Right ventricle myocardium inferior (tissue), 1 donor: Measurements from ENCODE around the gene TRAF7. TPM values are rescaled to one million over a fixed set of nuclear protein-coding genes. Genes with fewer than 3 reads are reported as not detected.

Experiments
- ATAC-seq: fragments of 200-7000 bp; cut with Tn5 transposase; one replicate; pipeline ENCODE4 v1.9.1; 2020; ENCODE audit warnings: mild to moderate bottlenecking, moderate library complexity
- DNase-seq: peaks from one replicate; pipeline ENCODE4 v3.0.0; 2021; ENCODE audit errors: missing footprints
- intact Hi-C: fragments of 100-400 bp; cut with DNase I; formaldehyde crosslinking; loops from one replicate; pipeline ENCODE4 v1.11.0; 2022
- total RNA-seq: library from RNA; stranded (reverse); fragmentation: NEBNext Ultra II Directional; extraction: Animal tissue kit (Norgen Biotek cat#: 25700); gene quantifications from one replicate; pipeline ENCODE4 v1.2.1, GENCODE V29; 2021
- donor health status: DM: no; HTN: yes; CAD: no; lungs with severe emphysema.

Gene TRAF7
- total RNA-seq, 1 donor from 2014 or later, result 27.3 TPM

- DNase-seq, result no peak
- intact Hi-C loops, result loop anchor here (5.0 kb wide), 2 partner anchors 50 to 95 kb away; partner anchors contain the start of genes ECI1 and MLST8
- ATAC-seq, result no peak
Observed at GRCh38 chr16:2156849-2157224, 1.3 kb downstream of the TRAF7 start.

DNA sequence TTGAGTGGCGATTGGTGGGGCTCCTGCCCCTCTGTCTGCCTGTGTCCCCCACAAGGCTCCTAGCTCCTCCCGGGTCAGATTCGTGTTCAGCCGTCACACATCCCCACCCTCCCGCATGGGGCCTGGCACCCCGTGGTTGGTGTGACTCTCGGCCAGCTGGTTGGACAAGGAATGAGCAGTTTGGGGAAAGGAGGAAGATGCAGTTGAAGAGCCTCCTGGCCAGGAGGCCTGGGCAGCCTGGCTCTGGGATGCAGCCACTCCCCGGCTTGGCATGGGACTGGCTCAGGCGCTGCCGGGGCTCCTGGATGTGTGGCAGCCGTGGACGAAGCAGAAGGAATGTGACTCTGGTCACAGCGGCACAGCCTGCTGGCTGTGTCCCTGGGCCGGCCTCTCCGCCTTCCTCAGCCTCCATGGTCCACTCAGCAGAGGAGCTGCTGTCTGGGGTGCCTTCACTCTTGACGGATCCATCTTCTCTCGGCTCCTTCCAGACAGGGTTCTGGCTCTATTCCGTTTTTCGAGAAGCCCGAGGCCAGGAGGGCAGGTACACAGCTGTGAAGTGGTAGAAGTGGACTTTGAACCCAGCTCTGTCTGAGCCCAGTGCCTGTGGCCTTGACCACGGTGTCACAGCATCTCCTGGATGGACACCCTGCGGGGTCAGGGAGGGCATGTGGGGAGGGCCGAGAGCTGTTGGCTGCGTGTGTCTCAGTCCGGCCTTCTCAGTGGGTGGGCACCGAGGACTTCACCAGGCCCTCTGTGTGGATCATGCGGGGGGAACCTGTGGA, 2.1 kb downstream of the TRAF7 start:
- DNase-seq, result no peak
- ATAC-seq, result no peak
- intact Hi-C loops, result loop anchor here (5.0 kb wide), 2 partner anchors 50 to 95 kb away; partner anchors contain the start of genes ECI1 and MLST8

- intact Hi-C loops, result loop anchor here (5.0 kb wide), 2 partner anchors 49 to 94 kb away; partner anchors contain the start of genes ECI1 and MLST8
- ATAC-seq, result no peak
- DNase-seq, result no peak
Observed at GRCh38 chr16:2158262-2158638, 2.7 kb downstream of the TRAF7 start.

GRCh38 chr16:2159175-2159838, 3.7 kb downstream of the TRAF7 start:
- DNase-seq (no peak), ATAC-seq (no peak)
- intact Hi-C loops, result loop anchor here (5.0 kb wide), 2 partner anchors 48 to 93 kb away; partner anchors contain the start of genes ECI1 and MLST8

DNA sequence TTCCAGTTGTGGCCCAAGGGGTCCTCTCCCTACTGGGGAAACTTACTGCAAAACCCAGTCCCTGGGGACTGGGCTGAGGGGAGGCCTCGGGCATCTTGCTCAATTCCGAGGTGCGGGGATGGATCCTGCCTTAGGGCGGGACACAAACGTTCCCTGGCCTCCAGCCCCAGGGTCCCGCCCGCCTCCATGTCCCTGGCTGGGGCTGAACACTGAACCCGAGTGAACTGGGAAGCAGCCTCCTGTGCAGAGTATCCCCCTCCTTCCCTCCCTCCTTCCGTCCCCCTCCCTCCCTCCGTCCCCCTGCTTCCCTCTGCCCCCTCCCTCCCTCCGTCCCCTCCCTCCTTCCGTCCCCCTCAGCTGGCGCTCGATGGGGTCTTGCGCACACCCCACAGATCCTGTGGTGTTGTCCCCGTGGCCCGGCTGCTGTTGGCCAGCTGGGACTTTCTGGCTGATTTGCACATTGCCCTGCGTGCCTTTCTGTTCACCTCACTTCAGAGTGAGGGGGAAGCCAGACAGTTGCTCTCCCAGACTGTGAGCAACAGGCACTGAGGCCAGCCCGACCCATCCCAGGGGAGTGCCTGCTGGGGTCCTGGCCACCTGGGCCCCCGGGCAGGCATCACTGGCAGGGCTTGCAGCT, 5.5 kb downstream of the TRAF7 start:
- ATAC-seq (peak; percentile 77), DNase-seq (no peak)
- intact Hi-C loops, result no loop called here

DNA sequence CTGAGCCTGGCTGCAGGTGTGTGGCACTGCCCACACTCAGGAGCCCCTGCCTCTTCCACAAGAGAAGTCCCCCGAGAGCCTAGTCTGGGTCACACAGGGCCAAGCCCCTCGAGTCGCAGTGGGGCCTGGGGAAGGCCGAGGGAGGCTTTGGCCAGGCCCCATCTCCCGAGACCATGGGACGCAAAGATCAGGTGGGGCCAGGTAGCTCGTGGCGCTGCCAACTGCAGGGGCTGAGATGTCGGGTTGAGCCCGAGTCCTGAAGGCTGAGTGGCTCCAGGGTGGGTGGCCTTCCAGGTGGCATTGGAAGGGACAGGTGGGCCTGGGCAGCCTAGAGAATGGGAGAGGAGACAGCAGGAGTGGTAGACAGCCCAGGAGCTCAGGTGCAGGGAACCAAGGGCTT, 6.3 kb downstream of the TRAF7 start:
- ATAC-seq (no peak), DNase-seq (no peak)
- intact Hi-C loops, result no loop called here

- no peak for ATAC-seq
- no peak for DNase-seq
Observed at GRCh38 chr16:2162676-2163118, 7.1 kb downstream of the TRAF7 start.

DNA sequence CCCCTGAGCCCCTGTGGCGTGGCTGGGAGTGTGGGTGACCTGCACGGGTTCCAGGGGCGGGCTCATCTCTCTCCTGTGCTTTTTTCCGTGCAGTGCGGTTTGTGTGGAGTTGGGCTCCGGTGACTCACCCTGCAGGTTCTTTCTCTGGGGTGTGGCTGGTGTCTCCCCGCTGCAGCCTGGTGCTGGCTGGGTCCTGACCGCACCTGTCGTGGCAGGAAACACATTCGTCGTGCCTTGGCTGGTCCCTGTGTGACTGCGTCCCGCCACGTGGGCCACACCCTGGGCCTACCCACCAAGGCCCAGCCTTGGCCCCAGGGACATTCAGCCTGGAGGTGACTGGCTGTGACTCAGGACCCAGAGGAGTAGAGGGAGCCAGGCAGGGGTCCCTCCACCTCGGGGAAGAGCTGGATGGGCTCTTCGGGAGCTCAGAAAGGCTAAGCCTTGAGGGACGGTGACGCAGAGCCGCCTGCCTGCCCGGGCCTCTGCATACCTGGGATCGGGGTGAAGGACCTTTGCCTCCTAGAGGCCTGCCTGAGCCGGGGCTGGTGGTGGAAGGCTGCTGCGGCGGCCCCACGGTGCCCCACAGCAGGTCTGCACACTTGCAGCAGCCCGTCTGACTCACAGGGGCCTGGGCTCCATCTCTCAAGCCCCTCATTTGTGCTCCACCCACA, 7.8 kb downstream of the TRAF7 start:
- intact Hi-C loops, result no loop called here
- no peak for DNase-seq
- ATAC-seq, result no peak

More at GRCh38 chr16:2162676-2163118, 7.1 kb downstream of the TRAF7 start:
- intact Hi-C loops, result no loop called here

GRCh38 chr16:2165861-2166260, 10.3 kb downstream of the TRAF7 start:
- DNase-seq, result no peak
- no peak for ATAC-seq
- intact Hi-C loops, result no loop called here

DNA sequence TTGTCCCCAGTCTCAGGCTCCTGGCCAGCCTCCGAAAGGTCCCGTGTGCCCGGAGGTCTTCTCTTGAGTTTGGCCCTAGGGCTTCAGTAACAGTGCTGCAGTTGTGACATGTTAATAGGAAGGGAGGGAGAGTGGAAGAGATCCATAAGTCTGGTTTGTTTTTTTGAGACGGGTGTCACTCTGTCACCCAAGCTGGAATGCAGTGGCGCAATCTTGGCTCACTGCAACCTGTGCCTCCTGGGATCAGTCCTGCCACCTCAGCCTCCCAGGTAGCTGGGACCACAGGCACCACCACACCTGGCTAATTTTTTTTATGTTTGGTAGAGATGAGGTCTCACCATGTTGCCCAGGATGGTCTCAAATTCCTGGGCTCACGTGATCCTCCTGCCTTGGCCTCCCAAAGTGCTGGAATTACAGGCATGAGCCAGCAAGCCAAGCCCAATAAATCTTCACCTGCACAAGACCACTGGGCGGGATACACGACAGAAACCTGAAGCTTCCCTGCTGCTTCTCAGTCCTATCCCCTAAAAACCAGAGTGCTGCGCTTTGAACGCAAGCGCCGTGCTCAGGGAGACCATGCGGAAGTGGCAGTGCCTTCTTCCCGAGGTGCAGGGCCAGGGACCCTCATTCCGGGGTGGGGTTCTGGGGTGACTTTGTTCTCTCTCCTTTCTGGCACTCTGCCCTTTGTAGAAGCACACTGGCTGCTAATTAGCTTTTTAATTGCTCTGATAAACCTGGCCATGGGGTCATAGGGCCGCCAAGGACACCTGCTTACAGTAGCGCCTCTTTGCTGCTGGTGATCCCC, 10.9 kb downstream of the TRAF7 start:
- ATAC-seq (no peak), DNase-seq (no peak)
- intact Hi-C loops, result no loop called here

- ATAC-seq (no peak), DNase-seq (no peak)
- intact Hi-C loops, result no loop called here
Observed at GRCh38 chr16:2167068-2167638, 11.6 kb downstream of the TRAF7 start.

DNA sequence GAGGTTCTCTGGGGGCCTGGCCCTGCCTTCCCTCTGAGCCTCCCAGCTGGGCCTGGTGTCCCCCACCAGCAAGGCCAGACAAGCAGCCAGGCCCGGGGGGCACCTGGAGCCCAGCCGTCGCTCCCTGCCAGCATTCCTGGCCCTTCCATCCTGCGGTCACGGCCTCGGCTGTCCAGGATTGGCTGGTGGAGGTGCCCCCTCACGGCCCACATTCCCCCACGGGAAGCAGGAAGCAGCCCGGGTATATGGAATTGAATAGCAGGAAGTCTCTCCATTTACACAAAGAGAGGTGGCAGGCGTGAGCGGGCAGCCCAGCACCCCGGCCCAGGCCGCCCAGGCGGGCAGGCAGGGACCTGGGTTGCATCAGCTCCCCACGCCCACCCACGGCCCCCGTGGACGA, 14.5 kb downstream of the TRAF7 start:
- DNase-seq (no peak), ATAC-seq (no peak)
- intact Hi-C loops, result no loop called here

DNA sequence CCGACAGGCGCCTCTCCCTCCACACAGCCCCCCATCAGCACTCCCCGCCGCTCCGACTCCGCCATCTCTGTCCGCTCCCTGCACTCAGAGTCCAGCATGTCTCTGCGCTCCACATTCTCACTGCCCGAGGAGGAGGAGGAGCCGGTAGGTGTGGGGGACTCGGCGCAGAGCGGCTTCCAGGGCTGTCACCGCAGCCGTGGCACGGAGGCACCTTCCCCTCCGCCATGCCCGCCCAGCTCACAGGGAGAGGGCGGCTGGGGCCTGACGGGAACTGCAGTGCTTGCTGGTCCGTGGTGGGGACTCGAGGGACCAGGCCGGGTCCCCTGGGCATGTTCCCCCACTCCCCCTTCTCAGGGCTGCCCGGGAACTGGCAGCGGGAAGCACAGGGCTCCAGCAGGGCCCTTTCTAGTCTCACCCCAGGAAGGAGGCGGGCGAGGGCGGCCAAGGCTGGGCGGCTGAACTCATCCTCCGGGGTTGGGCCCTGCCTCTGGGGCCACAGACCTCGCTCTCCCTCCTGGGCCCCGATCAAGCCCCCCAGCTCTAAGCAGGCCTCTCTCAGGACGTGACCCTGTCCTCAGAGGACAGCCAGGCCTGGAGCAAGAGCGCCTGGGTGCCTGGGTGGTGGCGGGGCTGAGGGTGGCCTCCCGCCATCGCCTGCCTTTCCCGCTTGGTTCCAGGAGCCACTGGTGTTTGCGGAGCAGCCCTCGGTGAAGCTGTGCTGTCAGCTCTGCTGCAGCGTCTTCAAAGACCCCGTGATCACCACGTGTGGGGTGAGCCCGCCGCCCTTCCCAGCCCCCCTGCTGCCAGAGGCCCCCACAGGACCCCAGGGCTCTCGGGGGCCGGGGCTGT, 15.2 kb downstream of the TRAF7 start:
- ATAC-seq, result no peak
- intact Hi-C loops, result no loop called here
- no peak for DNase-seq

GRCh38 chr16:2171601-2172178, 16.1 kb downstream of the TRAF7 start:
- ATAC-seq, result no peak
- no peak for DNase-seq
- intact Hi-C loops, result no loop called here

- DNase-seq (no peak), ATAC-seq (no peak)
- intact Hi-C loops, result no loop called here
Observed at GRCh38 chr16:2172688-2173335, 17.2 kb downstream of the TRAF7 start.

DNA sequence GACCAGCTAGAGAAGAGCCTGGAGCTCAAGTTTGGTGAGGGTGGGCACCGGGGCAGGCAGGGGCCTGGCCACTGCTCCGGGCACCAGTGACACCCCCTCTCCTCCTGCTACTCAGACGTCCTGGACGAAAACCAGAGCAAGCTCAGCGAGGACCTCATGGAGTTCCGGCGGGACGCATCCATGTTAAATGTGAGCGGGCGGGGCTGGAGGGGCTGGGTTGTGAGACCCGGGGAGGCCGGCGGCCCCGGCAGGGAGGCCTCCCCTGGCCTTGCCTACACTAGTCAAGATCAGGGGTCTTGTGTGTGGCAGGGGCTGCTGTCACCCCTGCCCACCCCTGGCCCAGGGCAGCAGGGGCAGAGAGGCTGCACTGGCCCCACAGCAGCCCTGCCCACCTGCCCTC, 17.8 kb downstream of the TRAF7 start:
- no peak for DNase-seq
- intact Hi-C loops, result no loop called here
- ATAC-seq, result no peak
